ENCODE results near the gene UFSP1. TPM values are rescaled to one million over a fixed set of nuclear protein-coding genes. Genes with fewer than 3 reads are reported as not detected.

The UFSP1 gene
- total RNA-seq, 4 donors from 2014 or later, result 1.3 to 19.1 (median 3.7) TPM; not detected in 1

- Histone ChIP-seq H3K27ac (peak overlapping the region; percentile 93 to 96 (median 95)), H3K4me3 (peak overlapping the region; percentile 79 to 91 (median 87)), H3K4me1 (peaks cover 11 to 48% (median 24%) of the 10 kb centered on the region in 4 donors), H3K27me3 (no peaks in the 10 kb centered on the region), H3K9me3 (no peaks in the 10 kb centered on the region), H3K36me3 (peaks cover 0 to 4% (median 0%) of the 10 kb centered on the region in 4 donors)
- no peak for DNase-seq
- in situ Hi-C loops (cut with MboI; ENCODE audit: low pct_ligation_motif_present in 1 of 4, low pct_unique_long_range_greater_than_20kb in 1 of 4, low sequenced_read_pairs in 3 of 4) (no loop called here), intact Hi-C loops (cut with DNase I; ENCODE audit: low total_unique reads) (no loop called here)
- 0% methylated on average over 7 to 39 of the region's 39 CpGs for WGBS, 2 donors (ENCODE audit: low coverage in 1 of 2)
- no peak for TF ChIP-seq POLR2AphosphoS5 (IDR thresholded peaks at IDR 0.05)
- no peak for TF ChIP-seq CTCF (IDR thresholded peaks at IDR 0.05)
- no peak for TF ChIP-seq EP300 (IDR thresholded peaks at IDR 0.05; ENCODE audit: low read depth)
- TF ChIP-seq POLR2A (IDR thresholded peaks at IDR 0.05), result no peak
These were observed 14.2 kb downstream of the UFSP1 start for GRCh38 chr7:100875356-100875751.

GRCh38 chr7:100874577-100875355, 14.7 kb downstream of the UFSP1 start, which contains the start of gene SRRT:
Gene SRRT, plus strand, starts transcription at chr7:100875103. Its CDS starts 488 bp downstream, at chr7:100875591.
- in situ Hi-C loops (cut with MboI; ENCODE audit: low pct_ligation_motif_present in 1 of 4, low pct_unique_long_range_greater_than_20kb in 1 of 4, low sequenced_read_pairs in 3 of 4), result loop anchor here in 1 of 4 donors (25.0 kb wide), 1 partner anchor 162 kb away; the partner anchor contains the start of genes EPO and POP7
- TF ChIP-seq CTCF (IDR thresholded peaks at IDR 0.05) (peak; percentile 55 to 93 (median 57)), POLR2AphosphoS5 (IDR thresholded peaks at IDR 0.05) (peak; percentile 96 to 99 (median 99)), EP300 (IDR thresholded peaks at IDR 0.05; ENCODE audit: low read depth) (no peak), POLR2A (IDR thresholded peaks at IDR 0.05) (peak; percentile 98)
- no peaks in the 10 kb centered on the region for H3K9me3 ChIP-seq
- peaks cover 0 to 4% (median 0%) of the 10 kb centered on the region in 4 donors for H3K36me3 ChIP-seq
- peak within 1 kb of the TSS; percentile 93 to 96 (median 95) for H3K27ac ChIP-seq
- peaks cover 11 to 48% (median 24%) of the 10 kb centered on the region in 4 donors for H3K4me1 ChIP-seq
- H3K27me3 ChIP-seq, result no peaks in the 10 kb centered on the region
- peak within 1 kb of the TSS; percentile 79 to 91 (median 87) for H3K4me3 ChIP-seq
- peak; percentile 99 for DNase-seq
- 0 to 7% methylated on average over 5 to 69 of the region's 79 CpGs for WGBS, 2 donors (ENCODE audit: low coverage in 1 of 2)
- intact Hi-C loops (cut with DNase I; ENCODE audit: low total_unique reads), result no loop called here

- Histone ChIP-seq H3K27me3 (no peaks in the 10 kb centered on the region), H3K4me3 (peak overlapping the region; percentile 47 to 91 (median 87)), H3K4me1 (peaks cover 11 to 45% (median 24%) of the 10 kb centered on the region in 4 donors), H3K27ac (peak overlapping the region; percentile 93 to 96 (median 95)), H3K36me3 (peaks cover 0 to 4% (median 0%) of the 10 kb centered on the region in 4 donors), H3K9me3 (no peaks in the 10 kb centered on the region)
- WGBS, 2 donors (ENCODE audit: low coverage in 1 of 2), result 67% methylated on average over 8 of the region's 8 CpGs; no CpG with 5 or more reads in 1 of the 2 donors
- DNase-seq, result no peak
- TF ChIP-seq EP300 (IDR thresholded peaks at IDR 0.05; ENCODE audit: low read depth) (no peak), CTCF (IDR thresholded peaks at IDR 0.05) (no peak), POLR2AphosphoS5 (IDR thresholded peaks at IDR 0.05) (no peak), POLR2A (IDR thresholded peaks at IDR 0.05) (no peak)
- intact Hi-C loops (cut with DNase I; ENCODE audit: low total_unique reads) (no loop called here), in situ Hi-C loops (cut with MboI; ENCODE audit: low pct_ligation_motif_present in 1 of 4, low pct_unique_long_range_greater_than_20kb in 1 of 4, low sequenced_read_pairs in 3 of 4) (loop anchor here in 1 of 4 donors (25.0 kb wide), 1 partner anchor 162 kb away; the partner anchor contains the start of genes EPO and POP7)
These were observed 15.3 kb downstream of the UFSP1 start for GRCh38 chr7:100874300-100874576.

GRCh38 chr7:100873599-100874299, 15.8 kb downstream of the UFSP1 start:
- Histone ChIP-seq H3K27me3 (no peaks in the 10 kb centered on the region), H3K36me3 (peaks cover 0 to 4% (median 0%) of the 10 kb centered on the region in 4 donors), H3K4me3 (peak overlapping the region in 2 of 4 donors; percentile 89 to 91), H3K9me3 (no peaks in the 10 kb centered on the region), H3K27ac (peak overlapping the region; percentile 93 to 96 (median 95)), H3K4me1 (peaks cover 11 to 41% (median 28%) of the 10 kb centered on the region in 4 donors)
- in situ Hi-C loops (cut with MboI; ENCODE audit: low pct_ligation_motif_present in 1 of 4, low pct_unique_long_range_greater_than_20kb in 1 of 4, low sequenced_read_pairs in 3 of 4), result loop anchor here in 1 of 4 donors (25.0 kb wide), 1 partner anchor 161 kb away; the partner anchor contains the start of genes EPO and POP7
- no peak for DNase-seq
- intact Hi-C loops (cut with DNase I; ENCODE audit: low total_unique reads), result no loop called here
- WGBS, 2 donors (ENCODE audit: low coverage in 1 of 2), result 89 to 94% methylated on average over 6 to 10 of the region's 10 CpGs
- TF ChIP-seq EP300 (IDR thresholded peaks at IDR 0.05; ENCODE audit: low read depth) (no peak), CTCF (IDR thresholded peaks at IDR 0.05) (no peak), POLR2AphosphoS5 (IDR thresholded peaks at IDR 0.05) (no peak), POLR2A (IDR thresholded peaks at IDR 0.05) (no peak)

Data from transverse colon (tissue), 4 donors.